ENCODE measurements around the gene LPAR1. TPM values are rescaled to one million over a fixed set of nuclear protein-coding genes. Genes with fewer than 3 reads are reported as not detected.
A peak's percentile ranks its signal among the peaks of the same experiment; 100 is the strongest.

LPAR1 gene
- total RNA-seq, 1 donor from 2014 or later, result 16.8 TPM

DNA sequence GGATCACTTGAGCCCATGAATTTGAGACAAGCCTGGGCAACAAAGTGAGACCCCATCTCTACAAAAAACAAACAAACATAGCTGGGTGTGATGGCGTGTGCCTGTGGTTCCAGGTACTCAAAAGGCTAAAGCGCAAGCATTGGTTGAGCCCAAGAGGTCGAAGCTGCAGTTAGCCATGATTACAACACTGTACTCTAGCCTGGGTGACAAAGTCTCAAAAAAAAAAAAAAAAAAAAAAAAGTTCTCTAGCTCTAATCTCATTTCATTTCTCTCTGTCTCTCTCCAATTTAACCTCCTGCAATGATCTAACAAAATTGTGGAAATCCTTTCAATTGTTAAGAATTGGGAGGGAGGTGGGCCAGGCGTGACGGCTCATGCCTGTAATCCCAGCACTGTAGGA is 33.3 kb downstream of the LPAR1 start:
- Histone ChIP-seq H3K36me3 (ENCODE audit: control insufficient read depth, insufficient read depth, low read length) (peaks cover 2% of the 10 kb centered on the region), H3K4me3 (ENCODE audit: low read depth, low read length) (no peak overlapping the region), H3K27me3 (ENCODE audit: control insufficient read depth, insufficient read depth, low read length) (no peaks in the 10 kb centered on the region)
- DNase-seq (ENCODE audit: low read depth), result no peak
- FAIRE-seq, result no peak
- TF ChIP-seq, protein P1, sequence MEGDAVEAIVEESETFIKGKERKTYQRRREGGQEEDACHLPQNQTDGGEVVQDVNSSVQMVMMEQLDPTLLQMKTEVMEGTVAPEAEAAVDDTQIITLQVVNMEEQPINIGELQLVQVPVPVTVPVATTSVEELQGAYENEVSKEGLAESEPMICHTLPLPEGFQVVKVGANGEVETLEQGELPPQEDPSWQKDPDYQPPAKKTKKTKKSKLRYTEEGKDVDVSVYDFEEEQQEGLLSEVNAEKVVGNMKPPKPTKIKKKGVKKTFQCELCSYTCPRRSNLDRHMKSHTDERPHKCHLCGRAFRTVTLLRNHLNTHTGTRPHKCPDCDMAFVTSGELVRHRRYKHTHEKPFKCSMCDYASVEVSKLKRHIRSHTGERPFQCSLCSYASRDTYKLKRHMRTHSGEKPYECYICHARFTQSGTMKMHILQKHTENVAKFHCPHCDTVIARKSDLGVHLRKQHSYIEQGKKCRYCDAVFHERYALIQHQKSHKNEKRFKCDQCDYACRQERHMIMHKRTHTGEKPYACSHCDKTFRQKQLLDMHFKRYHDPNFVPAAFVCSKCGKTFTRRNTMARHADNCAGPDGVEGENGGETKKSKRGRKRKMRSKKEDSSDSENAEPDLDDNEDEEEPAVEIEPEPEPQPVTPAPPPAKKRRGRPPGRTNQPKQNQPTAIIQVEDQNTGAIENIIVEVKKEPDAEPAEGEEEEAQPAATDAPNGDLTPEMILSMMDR (IDR thresholded peaks at IDR 0.05; ENCODE audit: insufficient read depth, low read length, severe bottlenecking), result no peak

DNA sequence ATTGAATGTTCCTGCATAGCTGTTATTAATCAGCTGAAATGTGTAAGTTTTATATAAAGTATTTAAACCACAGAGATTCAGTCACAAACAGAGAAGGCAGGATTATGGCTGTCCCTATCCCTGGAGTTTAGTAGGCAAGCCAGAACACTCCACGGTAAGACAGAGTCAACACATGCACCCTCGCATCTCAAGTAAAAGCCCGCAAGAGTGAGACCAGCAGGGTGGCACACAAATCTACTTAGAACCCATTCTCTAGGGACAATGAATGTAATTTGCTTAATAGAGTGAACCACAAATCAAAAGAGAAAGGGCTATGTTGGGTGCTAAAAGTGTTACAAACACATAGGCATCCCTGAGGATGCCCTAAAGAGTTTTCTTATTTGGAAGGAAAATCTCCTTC is 35.1 kb downstream of the LPAR1 start:
- Histone ChIP-seq H3K27me3 (ENCODE audit: control insufficient read depth, insufficient read depth, low read length) (no peaks in the 10 kb centered on the region), H3K36me3 (ENCODE audit: control insufficient read depth, insufficient read depth, low read length) (peaks cover 2% of the 10 kb centered on the region), H3K4me3 (ENCODE audit: low read depth, low read length) (no peak overlapping the region)
- TF ChIP-seq, protein P1 (IDR thresholded peaks at IDR 0.05; ENCODE audit: insufficient read depth, low read length, severe bottlenecking), result no peak
- FAIRE-seq (no peak), DNase-seq (ENCODE audit: low read depth) (no peak)

DNA sequence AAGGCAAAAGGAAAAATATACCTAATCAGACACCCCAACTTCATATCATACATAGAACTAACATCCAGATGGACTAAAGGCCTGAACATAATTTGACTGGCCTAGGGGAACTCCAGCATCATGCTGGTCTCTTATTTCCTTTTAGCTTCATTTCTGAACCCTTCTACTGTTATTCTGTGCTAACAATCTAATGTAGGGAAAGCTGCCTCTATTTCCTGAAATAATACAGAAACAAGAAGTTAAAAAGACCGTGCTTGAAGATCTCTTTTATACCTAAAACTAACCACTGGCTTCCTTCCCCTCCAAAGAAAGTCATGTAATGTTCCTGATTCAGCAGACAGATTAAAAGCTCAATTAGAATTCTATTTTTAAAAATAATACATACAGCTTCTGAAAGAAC is 36.7 kb downstream of the LPAR1 start:
- no peak for FAIRE-seq

DNA sequence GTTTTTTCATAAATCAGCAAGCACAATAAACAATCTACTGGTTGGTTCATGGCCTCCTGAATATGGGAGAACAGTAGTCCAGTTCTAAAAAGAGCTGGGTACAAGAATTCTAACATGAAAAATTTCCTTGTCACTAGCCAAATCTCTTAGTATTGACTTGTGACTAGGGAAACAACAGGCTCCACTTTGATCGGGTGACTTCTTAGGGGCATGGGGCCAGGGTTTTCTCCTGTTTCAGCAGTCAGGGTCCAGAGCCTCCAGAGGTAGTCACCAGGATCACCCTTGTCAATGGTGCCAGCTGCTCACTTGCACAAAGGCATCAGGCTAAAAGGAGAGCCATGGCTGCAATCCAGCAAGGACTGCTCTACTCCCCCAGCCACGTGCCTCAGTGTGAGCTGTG is 38.1 kb downstream of the LPAR1 start:
- TF ChIP-seq, protein P1 (IDR thresholded peaks at IDR 0.05; ENCODE audit: insufficient read depth, low read length, severe bottlenecking), result no peak
- Histone ChIP-seq H3K36me3 (ENCODE audit: control insufficient read depth, insufficient read depth, low read length) (peaks cover 2% of the 10 kb centered on the region), H3K4me3 (ENCODE audit: low read depth, low read length) (no peak overlapping the region), H3K27me3 (ENCODE audit: control insufficient read depth, insufficient read depth, low read length) (no peaks in the 10 kb centered on the region)
- DNase-seq (ENCODE audit: low read depth) (no peak), FAIRE-seq (no peak)

More for the DNA sequence above, 36.7 kb downstream of the LPAR1 start:
- DNase-seq (ENCODE audit: low read depth), result no peak
- no peak overlapping the region for H3K4me3 ChIP-seq (ENCODE audit: low read depth, low read length)
- TF ChIP-seq, protein P1 (IDR thresholded peaks at IDR 0.05; ENCODE audit: insufficient read depth, low read length, severe bottlenecking), result no peak
- H3K27me3 ChIP-seq (ENCODE audit: control insufficient read depth, insufficient read depth, low read length), result no peaks in the 10 kb centered on the region
- H3K36me3 ChIP-seq (ENCODE audit: control insufficient read depth, insufficient read depth, low read length), result peaks cover 2% of the 10 kb centered on the region

DNA sequence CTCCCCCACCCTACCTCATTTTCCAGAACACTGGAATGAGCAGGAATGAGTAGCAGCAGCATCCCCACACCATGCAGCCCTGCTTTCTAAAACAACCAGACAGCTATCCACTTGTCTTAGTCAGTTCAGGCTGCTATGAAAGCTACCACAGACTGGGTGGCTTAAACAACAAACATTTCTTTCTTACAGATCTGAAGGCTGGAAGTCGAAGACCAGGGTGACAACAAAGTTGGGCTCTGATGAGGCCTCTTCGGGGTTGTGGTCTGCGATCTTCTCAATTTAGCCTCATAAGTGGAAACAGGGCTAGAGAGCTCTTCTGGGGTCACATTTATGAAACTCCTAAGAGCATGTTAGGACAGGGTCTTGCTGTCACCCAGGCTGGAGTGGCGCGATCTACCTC is 38.9 kb downstream of the LPAR1 start:
- peaks cover 2% of the 10 kb centered on the region for H3K36me3 ChIP-seq (ENCODE audit: control insufficient read depth, insufficient read depth, low read length)
- TF ChIP-seq, protein P1 (IDR thresholded peaks at IDR 0.05; ENCODE audit: insufficient read depth, low read length, severe bottlenecking), result no peak
- H3K4me3 ChIP-seq (ENCODE audit: low read depth, low read length), result no peak overlapping the region
- H3K27me3 ChIP-seq (ENCODE audit: control insufficient read depth, insufficient read depth, low read length), result no peaks in the 10 kb centered on the region
- FAIRE-seq (peak; percentile 7), DNase-seq (ENCODE audit: low read depth) (no peak)

DNA sequence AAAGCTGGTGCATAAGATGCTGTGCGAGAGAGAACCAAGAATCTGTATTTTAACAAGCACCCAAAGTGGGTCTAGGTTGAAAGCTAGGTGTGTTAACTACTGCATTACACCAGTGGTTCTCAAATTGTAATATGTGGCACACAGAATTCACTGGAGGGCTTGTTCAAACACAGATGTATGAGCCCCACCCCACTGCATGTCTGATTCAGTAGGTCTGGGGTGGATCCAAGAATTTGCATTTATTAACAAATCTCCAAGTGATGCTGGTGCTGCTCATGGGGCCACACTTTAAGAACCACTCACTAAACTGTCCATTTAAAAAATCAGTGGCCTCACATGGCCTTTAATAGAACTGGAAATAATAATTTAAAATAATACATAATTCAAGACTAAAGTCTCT is 40.4 kb downstream of the LPAR1 start:
- FAIRE-seq (no peak), DNase-seq (ENCODE audit: low read depth) (peak; percentile 79)
- peaks cover 2% of the 10 kb centered on the region for H3K36me3 ChIP-seq (ENCODE audit: control insufficient read depth, insufficient read depth, low read length)
- H3K4me3 ChIP-seq (ENCODE audit: low read depth, low read length), result no peak overlapping the region
- TF ChIP-seq, protein P1 (IDR thresholded peaks at IDR 0.05; ENCODE audit: insufficient read depth, low read length, severe bottlenecking), result no peak
- no peaks in the 10 kb centered on the region for H3K27me3 ChIP-seq (ENCODE audit: control insufficient read depth, insufficient read depth, low read length)
